ENCODE measurements around the gene TRIM45. TPM values are rescaled to one million over a fixed set of nuclear protein-coding genes. Genes with fewer than 3 reads are reported as not detected.

The TRIM45 gene
- total RNA-seq, 1 experiment from 2014 or later: 11.7 TPM

GRCh38 chr1:117124661-117125060, 3.1 kb upstream of the TRIM45 start:
- H3K4me1 ChIP-seq (ENCODE audit: insufficient read depth, low read length): no peaks in the 10 kb centered on the region
- H4K20me1 ChIP-seq (ENCODE audit: control insufficient read depth, insufficient read depth, insufficient read length): no peaks in the 10 kb centered on the region
- no peak overlapping the region for H2BK120ac ChIP-seq (ENCODE audit: low read depth, low read length, poor library complexity, severe bottlenecking)
- no peak overlapping the region for H3K14ac ChIP-seq (ENCODE audit: insufficient read depth, low read length)
- H3K4me1 Mint-ChIP-seq: peaks cover 27 to 28% of the 10 kb centered on the region in 2 experiments
- H3K27ac Mint-ChIP-seq: no peak overlapping the region
- H3K4ac ChIP-seq (ENCODE audit: low read depth, low read length): no peak overlapping the region
- no peak for TF ChIP-seq CTCF (conservative IDR thresholded peaks at IDR 0.05)
- H2AK5ac ChIP-seq (ENCODE audit: insufficient read length, low read length): no peak overlapping the region
- no peaks in the 10 kb centered on the region for H3K27me3 ChIP-seq (ENCODE audit: insufficient read depth, low read length)
- no peak overlapping the region for H3K27ac ChIP-seq (ENCODE audit: insufficient read length, low read depth, low read length)
- peaks cover 0 to 3% (median 0%) of the 10 kb centered on the region in 3 experiments; a peak in 1 of 7 replicates for H3K36me3 Mint-ChIP-seq (ENCODE audit: insufficient read depth in 1 of 3, low read depth in 3 of 3)
- H3K9ac ChIP-seq (ENCODE audit: extremely low read depth, insufficient read length, low read length): no peak overlapping the region
- no peaks in the 10 kb centered on the region for H3K79me1 ChIP-seq (ENCODE audit: insufficient read depth, low read depth, low read length, poor library complexity, severe bottlenecking)
- H3K27me3 Mint-ChIP-seq (ENCODE audit: low read depth): no peaks in the 10 kb centered on the region; the same call in 1 of the 2 replicates
- DNase-seq: no peak
- H3K56ac ChIP-seq (ENCODE audit: insufficient read length, low read depth, low read length): no peak overlapping the region
- H3K18ac ChIP-seq (ENCODE audit: insufficient read length, low read depth, low read length): no peak overlapping the region
- no peak overlapping the region for H3K23ac ChIP-seq (ENCODE audit: insufficient read length, low read depth, low read length)
- no peak overlapping the region for H3K4me2 ChIP-seq (ENCODE audit: insufficient read depth, insufficient read length, low read length)
- no peak overlapping the region for H4K5ac ChIP-seq (ENCODE audit: insufficient read length, low read depth, low read length)
- H4K8ac ChIP-seq (replicated peaks; ENCODE audit: insufficient read length, low read depth, low read length): no peak overlapping the region
- peaks cover 0 to 2% of the 10 kb centered on the region in 2 experiments; a peak in 1 of 5 replicates for H3K9me3 Mint-ChIP-seq
- H2AFZ ChIP-seq (ENCODE audit: low read length): no peak overlapping the region
- no peak overlapping the region for H4K91ac ChIP-seq (ENCODE audit: insufficient read length, low read depth, low read length)
- no CpG with 5 or more reads among the region's 1 CpG for WGBS (ENCODE audit: extremely low coverage, insufficient read length, low lambda C conversion rate)
- no peaks in the 10 kb centered on the region for H3K79me2 ChIP-seq (ENCODE audit: insufficient read depth, low read length)
- H3K4me3 Mint-ChIP-seq: no peak overlapping the region
- H2BK5ac ChIP-seq (ENCODE audit: insufficient read length, low read length): no peak overlapping the region
- no peak overlapping the region for H3T11ph ChIP-seq (ENCODE audit: low read length)
- no peak overlapping the region for H2BK15ac ChIP-seq (ENCODE audit: low read depth, low read length)
- peaks cover 8% of the 10 kb centered on the region for H3K23me2 ChIP-seq (ENCODE audit: insufficient read length, low read depth, low read length, poor library complexity, severe bottlenecking)
- no peak overlapping the region for H2BK12ac ChIP-seq (ENCODE audit: insufficient read length, low read depth, low read length)
- H2BK20ac ChIP-seq (ENCODE audit: low read depth, low read length, poor library complexity, severe bottlenecking): no peak overlapping the region
- H3K9me3 ChIP-seq (ENCODE audit: control insufficient read depth, low read depth, low read length): no peaks in the 10 kb centered on the region

Data from H9 (cell line).